ENCODE results near the gene SLC35G2.

The SLC35G2 gene

GRCh38 chr3:136904746-136905145 lies 85.8 kb downstream of the SLC35G2 start:
- POLR2A ChIA-PET, result no interaction called here
- DNase-seq, result no peak
- CTCF ChIA-PET, result no interaction called here

More at GRCh38 chr3:136904746-136905145, 85.8 kb downstream of the SLC35G2 start:
- no peak overlapping the region for H3K27ac ChIP-seq (ENCODE audit: insufficient read depth in 1 of 2, low read depth in 1 of 2, low read length in 2 of 2, poor library complexity in 1 of 2, severe bottlenecking in 2 of 2)
- peaks cover 3 to 14% (median 5%) of the 10 kb centered on the region in 5 experiments for H3K9me3 ChIP-seq (ENCODE audit: control extremely low read depth in 1 of 5, control insufficient read depth in 4 of 5, insufficient read depth in 2 of 5, low read depth in 1 of 5, low read length in 4 of 5)
- H3K4me3 ChIP-seq (ENCODE audit: control insufficient read depth in 1 of 7, extremely low read depth in 1 of 7, insufficient read depth in 4 of 7, low read depth in 2 of 7, low read length in 6 of 7), result no peak overlapping the region
- H3K36me3 ChIP-seq (ENCODE audit: control insufficient read depth in 4 of 4, insufficient read depth in 4 of 4, low read length in 3 of 4), result peaks cover 0 to 10% (median 4%) of the 10 kb centered on the region in 4 experiments
- H3K4me1 ChIP-seq (ENCODE audit: control extremely low read depth in 1 of 4, control insufficient read depth in 4 of 4, insufficient read depth in 4 of 4, low read length in 3 of 4), result peaks cover 8 to 24% (median 15%) of the 10 kb centered on the region in 4 experiments
- H3K27me3 ChIP-seq (replicated peaks in 2 of 5; ENCODE audit: control insufficient read depth in 4 of 5, insufficient read depth in 5 of 5, low read length in 4 of 5), result no peaks in the 10 kb centered on the region
- 100% methylated on average over 3 of the region's 4 CpGs for WGBS (ENCODE audit: insufficient coverage)
